K562 (cell line): ENCODE data around the gene TACC3. TPM values are rescaled to one million over a fixed set of nuclear protein-coding genes. Genes with fewer than 3 reads are reported as not detected.

ENCODE experiments used
- ATAC-seq: fragments of 200-7000 bp; cut with Tn5 transposase; 3 replicates; pipeline ENCODE4 v1.9.1; 2020; ENCODE audit warnings: moderate library complexity
- BruUV-seq: library from RNA; stranded (reverse); fragments of 400-500 nt; replicated peaks from 2 replicates; lab custom pipeline; 2021; lab: Mats Ljungman, UMichigan
- CTCF ChIA-PET: fragments of 300-600 bp; formaldehyde crosslinking; extraction: SDS; loops from one replicate; lab custom pipeline; 2021; ENCODE audit warnings: low intra/inter-chr PET ratio; lab: Yijun Ruan, JAX
- POLR2A ChIA-PET: fragments of 300-600, 350-650 bp; sonication (Branson Sonifier 250); formaldehyde crosslinking; extraction: SDS; loops from one replicate; lab custom pipeline; 2021; ENCODE audit warnings: antibody characterized with exemption, inconsistent platforms; lab: Yijun Ruan, JAX
- DNase-seq, 4 experiments: peaks; one replicate each; pipeline versions ENCODE4 v3.0.0 to v3.0.0-alpha.2; 2011 to 2018; ENCODE audit warnings: low spot score in 3 of 4, mixed read lengths in 3 of 4; ENCODE audit errors: extremely low read depth in 1 of 4
- FAIRE-seq: peaks from 2 replicates; lab custom pipeline; 2011; peaks lifted over from hg19 to GRCh38; lab: Jason Lieb, UNC
- H2AFZ ChIP-seq: 2 replicates; pipeline ENCODE4 v1.6.0; 2011; ENCODE audit warnings: low read depth, low read length, control low read depth, inconsistent platforms
- H3K27ac ChIP-seq: fragments of 200-600 bp; 3 replicates; pipeline ENCODE4 v1.8.0; 2011; ENCODE audit warnings: low read depth, mild to moderate bottlenecking, control low read depth, inconsistent platforms, low read length, moderate library complexity, mixed read lengths; ENCODE audit errors: extremely low read depth
- H3K27me3 ChIP-seq, 2 experiments: fragments of 300-600 bp in 1 of 2; 2 replicates in 1 of 2; 3 replicates in 1 of 2; pipeline versions ENCODE4 v1.6.0 to v1.8.0; 2011; ENCODE audit warnings: inconsistent platforms in 2 of 2, low read length in 2 of 2, mild to moderate bottlenecking in 1 of 2, mixed read lengths in 1 of 2, moderate library complexity in 1 of 2; ENCODE audit not compliant: control insufficient read depth in 2 of 2, insufficient read depth in 2 of 2
- H3K36me3 ChIP-seq: fragments of 300-600 bp; 3 replicates; pipeline ENCODE4 v1.8.0; 2011; ENCODE audit warnings: mild to moderate bottlenecking, low read length, inconsistent platforms; ENCODE audit not compliant: control insufficient read depth, insufficient read depth
- H3K4me1 ChIP-seq, 2 experiments: fragments of 200-600 bp in 1 of 2; replicated peaks in 1 of 2; 2 replicates in 1 of 2; 3 replicates in 1 of 2; pipeline versions ENCODE4 v1.5.1 to v1.8.0; 2011; ENCODE audit warnings: inconsistent platforms in 2 of 2, low read length in 2 of 2, mild to moderate bottlenecking in 1 of 2, mixed read lengths in 1 of 2, moderate library complexity in 1 of 2; ENCODE audit not compliant: control insufficient read depth in 2 of 2, insufficient read depth in 2 of 2
- H3K4me2 ChIP-seq: 2 replicates; pipeline ENCODE4 v1.6.1; 2011; ENCODE audit warnings: low read length, control low read depth, inconsistent platforms, mixed read lengths; ENCODE audit not compliant: insufficient read depth
- H3K4me3 ChIP-seq: fragments of 200-600 bp; sonication (generic), shearing (Covaris generic); 2 replicates; pipeline ENCODE4 v1.5.1; 2016; ENCODE audit warnings: control low read depth, inconsistent platforms
- H3K79me2 ChIP-seq: fragments of 200-600 bp; 3 replicates; pipeline ENCODE4 v1.8.0; 2011; ENCODE audit warnings: low read length, inconsistent platforms; ENCODE audit not compliant: control insufficient read depth, insufficient read depth
- H3K9ac ChIP-seq, 2 experiments: 2 replicates each; pipeline versions ENCODE4 v1.6.0 to v1.6.1; 2011; ENCODE audit warnings: low read depth in 2 of 2, low read length in 2 of 2, control low read depth in 1 of 2, inconsistent platforms in 1 of 2, mild to moderate bottlenecking in 1 of 2, mixed read lengths in 1 of 2; ENCODE audit not compliant: insufficient read depth in 1 of 2
- H3K9me1 ChIP-seq: one replicate; pipeline ENCODE4 v1.6.0; 2011; ENCODE audit warnings: inconsistent platforms, mild to moderate bottlenecking, low read length, moderate library complexity; ENCODE audit not compliant: control insufficient read depth, insufficient read depth
- H3K9me3 ChIP-seq: replicated peaks from 2 replicates; pipeline ENCODE4 v1.5.1; 2011; ENCODE audit warnings: low read depth, low read length, inconsistent platforms; ENCODE audit not compliant: control insufficient read depth, insufficient read depth
- H4K20me1 ChIP-seq: replicated peaks from 2 replicates; pipeline ENCODE4 v1.6.1; 2011; ENCODE audit warnings: low read length, inconsistent platforms, mixed read lengths; ENCODE audit not compliant: control insufficient read depth, insufficient read depth
- CAMTA2 ChIP-seq: fragments of 250-450 bp; sonication (Bioruptor Pico); conservative IDR thresholded peaks from 2 replicates; pipeline ENCODE4 v1.5.1; 2022
- MYNN ChIP-seq, 2 experiments: sonication (generic); formaldehyde crosslinking in 1 of 2; IDR thresholded peaks; 2 replicates each; pipeline versions ENCODE4 v1.5.0 to v1.6.1; 2016 to 2020; ENCODE audit warnings: antibody characterized with exemption in 1 of 2, missing genetic modification reagents in 1 of 2
- NCOA1 ChIP-seq: fragments of 450-650 bp; IDR thresholded peaks from 2 replicates; pipeline ENCODE4 v1.6.1; 2016; ENCODE audit warnings: low read depth
- SMARCB1 ChIP-seq: IDR thresholded peaks from 2 replicates; pipeline ENCODE4 v1.6.1; 2011; ENCODE audit warnings: improper control_type of control experiment, low read depth; ENCODE audit not compliant: insufficient read length
- TRIM24 ChIP-seq, 2 experiments: fragments of 450-650 bp; IDR thresholded peaks; 2 replicates each; pipeline ENCODE4 v1.6.1; 2016
- ZNF24 ChIP-seq: fragments of 450-650 bp; IDR thresholded peaks from 2 replicates; pipeline ENCODE4 v1.6.1; 2016
- ZNF318 ChIP-seq, 2 experiments: fragments of 450-650 bp; IDR thresholded peaks; 2 replicates each; pipeline ENCODE4 v1.6.1; 2016; ENCODE audit warnings: mild to moderate bottlenecking in 2 of 2, borderline replicate concordance in 1 of 2, low read depth in 1 of 2, moderate library complexity in 1 of 2
- WGBS: fragments of 100-300 bp; shearing (Covaris generic); methylation state at CpG from one replicate; pipeline ENCODE4 v1.1.6; 2016; ENCODE audit warnings: low coverage, mixed read lengths; ENCODE audit not compliant: insufficient coverage; ENCODE audit errors: missing lambda C conversion rate; 5-methylcytosine and 5-hydroxymethylcytosine counted together
- in situ Hi-C: fragments of 300-500 bp; cut with MboI; formaldehyde crosslinking; loops from 4 replicates; pipeline ENCODE4 v1.15.0; 2018; ENCODE audit warnings: inconsistent platforms, mixed read lengths
- intact Hi-C: fragments of 100-400 bp; cut with micrococcal nuclease; formaldehyde crosslinking; loops from 2 replicates; pipeline ENCODE4 v1.14.2; 2022
- polyA plus RNA-seq, 8 experiments: library from polyadenylated mRNA; depleted of rRNA in 4 of 8; stranded (reverse) in 5 of 8; unstranded in 3 of 8; fragments of >200 nt; fragmentation: Nextera tagmentation in 2 of 8; fragmentation: Illumina TruSeq in 1 of 8; extraction: Ambion mirVana in 2 of 8; extraction: Trizol in 1 of 8; gene quantifications; 2 replicates each; pipeline versions ENCODE4 v1.2.1 to v1.2.3, GENCODE V29; 2011 to 2014; ENCODE audit warnings: inconsistent platforms in 1 of 8, missing spikeins in 1 of 8
- total RNA-seq, 7 experiments: library from RNA; depleted of rRNA in 6 of 7; stranded (reverse); fragments of >200 nt in 6 of 7; fragmentation: Illumina TruSeq in 2 of 7; extraction: Trizol in 2 of 7; gene quantifications; 2 replicates each; pipeline versions ENCODE4 v1.2.1 to v1.2.3, GENCODE V29; 2011 to 2021; ENCODE audit warnings: low replicate concordance in 1 of 7

The TACC3 gene
- total and polyA plus RNA-seq, 9 of the 15 experiments (the other 6 are each of a cell fraction or from before 2014, with no cell fraction given) = 1.9 to 122 (median 55.6) TPM

GRCh38 chr4:1770791-1771231 is 49.5 kb downstream of the TACC3 start:
- Histone ChIP-seq H3K4me1 (peaks cover 2 to 88% of the 10 kb centered on the region in 2 experiments; a peak in 3 of 5 replicates), H4K20me1 (0 out of 2 replicates have a peak, but pooled peaks cover 3% of the 10 kb centered on the region), H3K27me3 (no peaks in the 10 kb centered on the region), H3K9me1 (no peaks in the 10 kb centered on the region), H3K9me3 (no peaks in the 10 kb centered on the region), H2AFZ (no peak overlapping the region), H3K9ac (peak overlapping the region in 1 of 2 experiments; percentile 70; a peak in 2 of 4 replicates), H3K79me2 (no peaks in the 10 kb centered on the region), H3K4me2 (no peak overlapping the region), H3K27ac (no peak overlapping the region), H3K4me3 (no peak overlapping the region), H3K36me3 (no peaks in the 10 kb centered on the region)
- FAIRE-seq = no peak
- in situ Hi-C loops = no loop called here
- no peak for ATAC-seq
- ChIA-PET CTCF (no interaction called here), POLR2A (interaction anchor here (0.6 to 0.7 kb wide), 2 partner anchors 15 to 244 kb away, joined by 3 read pairs; no protein-coding TSS in a partner anchor)
- intact Hi-C loops = no loop called here
- 48% methylated on average over 9 of the region's 11 CpGs for WGBS
- no TSS peak for BruUV-seq
- DNase-seq = no peak
- no peak for TF ChIP-seq ZNF24
- TF ChIP-seq TRIM24 (IDR thresholded peaks at IDR 0.05) = no peak
- no peak for TF ChIP-seq NCOA1
- TF ChIP-seq ZNF318 (IDR thresholded peaks at IDR 0.05; ENCODE audit: borderline replicate concordance in 1 of 2, low read depth in 1 of 2) = no peak
- no peak for TF ChIP-seq CAMTA2 (CRISPR knock-in tag)
- no peak for TF ChIP-seq SMARCB1
- TF ChIP-seq MYNN (IDR thresholded peaks at IDR 0.05) = no peak
- TF ChIP-seq MYNN (CRISPR knock-in tag; IDR thresholded peaks at IDR 0.05) = no peak
